Inflammatory macrophage treated with lipopolysaccharide for 4 hours (primary cell): ENCODE measurements around the gene GCH1.
"Not testable (repeated sequence)": the region's sequence is repeated elsewhere in the genome, so short reads cannot be mapped to it uniquely, and the experiment has no call there.

Source experiments
- DNase-seq: peaks from one replicate; pipeline ENCODE4 v3.0.0-alpha.2; 2020

The GCH1 gene

DNA sequence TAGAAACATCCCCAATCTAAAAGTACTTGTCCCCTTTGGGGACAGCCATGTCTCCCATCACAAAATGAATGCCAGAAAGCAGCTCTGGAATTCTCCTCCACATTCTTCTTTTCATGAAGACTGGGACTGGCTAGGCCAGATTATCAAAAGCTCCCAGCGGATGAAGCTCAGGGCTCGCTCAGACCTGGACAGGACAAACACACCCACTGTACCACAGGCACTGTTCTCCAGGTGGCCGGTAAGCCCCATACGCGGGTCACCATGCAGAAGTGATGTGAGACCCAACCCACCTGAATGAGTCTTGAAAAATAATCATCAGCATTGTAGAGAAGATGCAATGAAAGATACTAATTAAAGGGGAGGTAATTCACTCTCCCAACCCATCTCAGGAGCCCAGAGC lies 85.1 kb downstream of the GCH1 start:
- DNase-seq: no peak

DNA sequence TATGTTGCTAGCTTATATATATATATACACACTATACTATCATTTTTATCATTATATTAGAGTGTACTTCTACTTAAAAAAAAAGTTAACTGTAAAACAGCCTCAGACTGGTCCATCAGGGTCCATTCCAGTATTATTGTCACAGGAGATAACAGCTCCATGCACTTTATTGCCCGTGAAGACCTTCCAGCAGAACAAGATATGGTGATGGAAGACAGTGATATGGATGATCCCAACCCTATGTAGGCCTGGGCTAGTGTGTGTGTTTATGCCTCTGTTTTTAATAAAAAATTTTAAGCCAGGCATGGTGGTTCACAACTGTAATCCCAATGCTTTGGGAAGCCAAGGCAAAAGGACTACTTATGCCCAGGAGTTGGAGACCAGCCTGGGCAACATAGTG lies 86.2 kb downstream of the GCH1 start:
- DNase-seq: no peak

DNA sequence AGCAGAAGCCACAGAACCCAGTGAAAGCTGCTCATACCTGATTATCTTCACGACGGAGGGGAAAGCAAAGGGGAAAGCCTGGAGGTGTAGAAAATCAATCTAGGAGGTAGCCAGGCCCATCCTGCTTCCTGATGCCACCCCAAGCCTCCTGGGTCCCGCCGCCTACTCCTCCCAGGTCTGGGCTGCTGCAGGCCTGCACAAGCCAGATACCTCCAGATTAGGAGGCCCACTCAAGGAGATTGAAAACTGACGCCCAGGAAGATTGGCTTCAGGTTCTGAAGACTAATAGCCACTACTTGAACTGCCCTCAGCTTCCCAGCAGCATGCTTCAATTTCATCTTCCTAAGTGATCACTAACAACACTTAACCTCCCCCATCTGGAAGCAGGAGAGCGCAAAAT lies 87.1 kb downstream of the GCH1 start:
- no peak for DNase-seq

DNA sequence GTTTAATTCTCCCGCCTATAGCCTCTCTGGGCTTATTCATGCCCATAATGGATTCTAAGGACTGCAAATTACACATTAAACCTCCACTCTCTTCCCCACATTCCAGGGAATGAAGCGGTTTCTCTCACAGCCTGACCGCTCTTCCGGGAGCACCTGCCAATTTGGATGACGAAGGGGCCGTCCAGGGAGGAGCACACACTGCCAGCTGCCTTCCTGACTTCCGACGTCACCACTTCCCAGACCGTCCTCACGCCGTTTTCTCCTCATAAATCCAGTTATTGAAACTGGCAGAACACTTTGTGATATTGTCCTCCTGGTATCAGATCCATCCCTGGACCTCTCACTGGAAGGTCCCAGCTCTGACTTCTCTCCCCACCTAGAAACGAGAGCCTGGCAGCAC lies 87.6 kb downstream of the GCH1 start:
- no peak for DNase-seq

DNA sequence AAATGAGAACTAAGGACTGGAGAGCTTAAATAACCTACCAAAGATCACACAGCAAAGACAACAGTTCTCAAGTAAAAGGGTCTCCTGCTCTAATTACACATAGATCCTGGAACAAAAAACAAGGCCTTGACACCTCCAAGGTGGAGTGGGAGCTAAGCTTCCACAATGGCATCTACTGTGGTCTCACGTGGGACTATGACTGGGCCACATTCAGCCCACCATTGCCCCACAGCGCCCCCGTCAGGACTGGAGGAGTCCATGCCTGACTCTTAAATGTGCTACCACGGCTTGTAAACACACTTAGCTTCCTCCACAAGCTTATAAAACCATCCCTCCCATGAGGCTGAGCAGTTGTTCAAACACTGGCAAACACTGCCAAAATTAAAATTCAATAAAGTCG lies 88.5 kb downstream of the GCH1 start:
- no peak for DNase-seq

DNA sequence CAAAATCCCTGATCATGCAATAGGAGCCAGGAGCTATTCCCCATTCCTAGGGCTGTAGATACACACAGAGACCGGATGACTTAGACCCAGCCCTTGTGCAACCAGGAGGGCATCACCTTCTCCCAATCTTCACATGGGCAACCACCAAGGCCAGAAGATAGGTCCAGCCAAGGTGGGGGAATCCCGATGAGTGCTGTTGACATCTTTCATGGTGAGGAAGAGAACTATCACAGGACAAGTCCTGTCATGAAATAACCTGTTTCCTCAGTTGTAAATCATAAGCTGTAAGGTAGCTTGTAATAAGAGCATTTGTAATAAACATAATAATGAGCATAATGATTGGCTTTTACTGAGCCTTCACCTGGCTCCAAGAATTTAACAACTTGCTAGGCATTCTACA lies 89.5 kb downstream of the GCH1 start:
- DNase-seq: no peak

DNA sequence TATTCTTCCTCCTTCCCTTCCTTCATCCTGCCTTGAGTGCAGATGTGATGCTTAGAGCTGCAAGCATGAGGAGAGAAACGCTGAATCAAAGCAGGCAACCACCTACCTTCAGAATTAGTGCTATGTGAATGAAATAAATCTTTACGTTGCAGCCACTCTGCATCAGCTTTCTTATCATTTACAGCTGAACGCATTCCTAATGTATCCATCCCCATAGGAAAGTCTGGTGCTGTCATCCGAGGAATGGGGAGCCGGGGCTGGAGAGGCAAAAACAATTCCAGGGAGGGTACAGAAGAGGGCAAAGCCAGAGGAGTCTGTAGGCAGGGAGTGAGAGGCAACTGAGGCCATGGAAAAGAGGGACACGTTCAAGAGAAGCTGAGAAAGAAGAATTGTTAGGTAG lies 90.0 kb downstream of the GCH1 start:
- DNase-seq: no peak

DNA sequence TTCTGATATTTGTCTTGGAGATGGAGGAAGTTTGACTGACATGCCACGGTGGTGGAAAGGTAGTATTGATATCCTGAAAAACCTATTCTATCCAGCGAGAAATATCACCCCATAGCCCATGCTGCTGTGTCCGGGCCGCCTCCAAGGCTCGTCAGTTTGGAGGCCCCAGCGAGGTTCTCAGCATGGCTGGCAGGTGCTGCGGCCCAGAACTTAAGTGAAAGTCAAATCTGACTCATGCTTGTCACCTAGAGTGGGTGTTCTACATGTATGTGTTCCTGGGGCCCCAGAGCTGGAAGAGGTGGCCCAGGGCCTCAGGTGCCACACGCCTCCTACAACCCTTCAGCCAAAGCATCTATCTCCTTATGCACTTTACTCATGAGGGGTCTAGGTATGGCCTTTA lies 92.9 kb downstream of the GCH1 start:
- no peak for DNase-seq

DNA sequence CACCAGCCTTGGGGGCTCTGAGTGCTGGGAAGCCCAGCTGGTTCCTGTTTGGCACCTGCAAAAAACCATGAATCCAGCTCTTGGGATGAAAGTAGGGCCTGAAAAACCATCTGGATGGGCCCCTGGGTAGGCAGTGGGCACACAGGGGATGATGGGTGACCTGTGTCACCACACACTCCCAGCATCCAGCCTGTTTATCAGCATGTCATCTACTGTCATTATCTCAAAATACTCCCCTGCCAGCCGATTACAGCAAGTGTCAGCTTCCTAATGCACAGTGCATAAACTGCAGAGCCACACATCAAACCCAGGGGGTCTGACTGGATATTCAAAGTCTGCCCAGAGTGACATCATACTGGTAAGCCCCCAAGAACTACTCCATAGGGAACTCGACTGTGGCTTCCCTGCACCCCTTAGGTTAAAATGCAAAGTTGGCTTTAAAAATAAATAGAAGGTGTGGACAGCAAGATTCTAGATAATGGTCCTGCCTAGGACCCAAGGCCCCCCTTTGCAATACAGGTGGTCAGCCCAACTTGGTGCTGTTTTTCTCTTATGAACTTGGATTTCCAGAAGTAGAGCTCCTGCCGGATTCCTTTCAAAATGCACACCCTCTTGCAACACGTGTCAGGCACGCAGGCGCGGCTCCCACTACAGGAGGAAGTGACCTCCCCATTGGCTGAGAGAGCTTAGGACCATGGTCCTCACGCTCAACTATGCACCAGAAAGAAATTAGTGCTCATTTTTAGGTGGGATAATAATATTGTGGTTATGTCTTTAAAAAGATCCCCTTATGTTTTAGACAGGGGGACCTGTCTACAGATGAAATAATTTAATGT lies 94.1 kb downstream of the GCH1 start:
- DNase-seq: no peak

DNA sequence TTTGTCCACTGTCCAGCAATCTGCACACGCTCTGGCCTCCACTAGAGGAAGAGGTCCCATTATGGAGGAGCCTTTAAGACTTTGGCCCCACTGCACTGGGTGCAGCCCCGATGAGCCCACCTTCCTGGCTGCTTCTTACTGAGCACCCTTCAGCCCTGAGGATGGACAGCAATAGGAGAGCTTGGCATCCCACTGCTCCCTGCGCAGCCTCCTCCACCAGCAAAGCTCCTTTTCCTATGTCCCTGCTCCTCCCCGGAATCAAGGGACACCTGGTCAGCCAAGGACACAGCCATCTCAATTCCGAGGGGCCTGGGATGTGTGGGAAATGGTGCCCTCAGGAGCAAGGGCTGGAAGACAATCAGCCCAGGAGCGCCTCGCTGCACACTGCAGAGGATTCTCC lies 94.7 kb downstream of the GCH1 start:
- no peak for DNase-seq

DNA sequence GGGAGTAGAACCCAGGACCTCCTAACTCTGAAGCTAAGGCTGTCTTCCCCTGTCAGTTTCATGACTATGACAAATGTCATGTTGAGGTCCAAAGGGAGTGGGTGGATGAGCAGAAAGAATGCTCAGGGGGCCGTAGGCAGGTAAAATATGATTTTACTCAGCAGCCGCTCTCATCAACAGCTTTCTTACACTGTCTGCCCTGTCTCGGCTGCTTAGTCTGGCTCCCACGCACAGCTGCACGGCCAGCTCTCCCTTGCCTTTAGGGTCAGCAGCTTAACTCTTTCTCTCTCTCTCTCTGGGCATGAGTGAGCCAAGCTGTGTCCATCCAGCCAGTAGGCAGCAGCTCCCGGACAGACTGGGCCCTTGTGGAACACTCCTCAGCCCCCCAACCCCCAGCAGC lies 95.2 kb downstream of the GCH1 start:
- no peak for DNase-seq

DNA sequence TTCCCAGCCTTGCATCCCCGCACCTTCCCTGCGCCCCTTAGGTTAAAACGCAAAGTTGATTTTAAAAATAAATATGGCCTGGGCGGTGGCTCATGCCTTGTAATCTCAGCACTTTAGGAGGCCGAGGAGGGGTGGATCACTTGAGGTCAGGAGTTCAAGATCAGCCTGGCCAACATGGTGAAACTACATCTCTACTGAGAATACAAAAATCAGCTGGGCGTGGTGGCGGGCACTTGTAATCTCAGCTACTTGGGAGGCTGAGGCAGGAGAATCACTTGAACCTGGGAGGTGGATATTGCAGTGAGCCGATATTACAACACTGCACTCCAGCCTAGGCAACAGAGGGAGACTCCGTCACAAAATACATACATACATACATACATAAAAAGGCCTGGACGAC lies 96.0 kb downstream of the GCH1 start:
- DNase-seq: no peak

DNA sequence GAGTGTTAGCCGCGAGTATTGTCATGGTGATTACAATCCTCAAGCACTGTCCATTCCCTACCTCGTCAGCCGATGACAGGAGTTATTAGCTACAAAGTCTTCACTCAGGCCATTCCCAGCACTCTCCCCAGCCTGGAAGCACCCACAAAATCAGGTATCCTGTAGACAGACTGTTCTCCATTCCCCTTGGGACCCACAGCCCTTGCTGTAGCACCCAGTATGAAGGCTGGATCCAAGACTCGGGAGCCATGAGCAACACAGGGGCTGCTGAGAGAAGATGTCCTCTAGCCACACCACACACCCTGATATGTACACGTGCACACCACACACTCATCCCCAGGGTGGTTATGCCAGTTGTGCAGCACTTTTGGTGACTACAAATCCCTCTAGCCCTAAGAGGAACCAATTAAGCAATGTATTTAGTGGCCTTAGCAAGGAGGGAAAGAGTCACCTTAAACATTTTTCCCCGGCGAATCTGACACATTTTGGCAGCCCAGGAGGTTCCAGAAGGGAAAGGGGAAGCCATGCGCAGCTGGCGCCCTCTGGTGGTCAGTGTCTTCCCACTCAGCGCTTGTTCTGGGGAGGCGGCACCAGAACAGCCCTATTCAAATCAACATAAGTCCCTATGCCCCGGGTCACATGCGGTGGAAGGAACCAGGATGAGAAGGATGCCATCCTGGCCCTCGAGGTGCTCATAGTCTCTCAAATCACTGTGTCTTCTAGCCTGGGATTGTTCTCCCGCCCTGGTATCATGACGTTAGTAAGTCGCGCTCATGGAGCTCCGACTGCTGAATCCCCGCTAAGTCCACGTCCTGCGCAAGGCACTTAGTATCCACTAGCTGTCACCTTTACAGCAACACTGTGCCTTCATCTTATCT lies 96.9 kb downstream of the GCH1 start:
- peak; percentile 81 for DNase-seq

DNA sequence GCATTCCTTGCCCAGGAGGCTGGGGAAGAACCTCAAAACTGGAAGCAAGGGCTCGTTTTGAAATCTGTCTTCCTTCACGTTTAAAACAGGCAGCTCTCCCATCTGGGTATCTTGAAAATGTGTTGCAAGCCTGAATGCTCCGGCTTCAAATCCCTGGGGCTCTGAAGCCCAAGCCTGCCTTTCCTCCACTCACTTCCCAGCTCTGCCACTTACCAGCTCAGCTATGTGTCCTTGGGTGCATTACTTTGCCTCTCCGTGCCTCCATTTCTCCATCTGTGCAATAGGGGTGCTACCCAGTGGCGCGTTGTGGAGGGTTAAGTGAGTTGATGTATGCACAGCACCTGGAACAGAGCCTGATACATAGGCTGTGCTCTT lies 97.6 kb downstream of the GCH1 start:
- DNase-seq: no peak

DNA sequence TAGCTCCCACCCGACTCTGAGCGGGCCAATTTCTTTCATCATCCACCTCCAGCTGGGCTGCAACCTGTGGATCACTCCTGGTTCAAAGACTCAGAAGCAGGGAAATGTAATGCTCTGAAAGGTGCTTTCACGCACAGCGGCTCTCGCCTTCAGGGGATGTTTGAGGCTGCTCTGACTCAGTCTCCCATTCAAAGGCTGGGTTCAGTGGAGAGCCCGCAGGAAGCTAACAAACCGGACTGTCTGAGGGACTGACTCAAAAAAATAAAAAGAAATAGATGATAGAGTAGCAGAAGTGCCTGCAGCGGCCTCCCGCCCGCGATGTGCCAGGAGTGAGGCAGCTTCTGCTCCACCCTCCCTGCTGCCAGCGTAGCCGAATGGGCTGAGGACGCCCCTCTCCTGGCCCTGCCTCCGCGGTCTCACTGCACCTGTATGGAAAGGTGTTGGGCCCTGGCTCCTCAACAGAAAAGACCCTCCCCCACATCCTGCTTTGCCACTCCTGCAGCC lies 98.0 kb downstream of the GCH1 start:
- DNase-seq: no peak

DNA sequence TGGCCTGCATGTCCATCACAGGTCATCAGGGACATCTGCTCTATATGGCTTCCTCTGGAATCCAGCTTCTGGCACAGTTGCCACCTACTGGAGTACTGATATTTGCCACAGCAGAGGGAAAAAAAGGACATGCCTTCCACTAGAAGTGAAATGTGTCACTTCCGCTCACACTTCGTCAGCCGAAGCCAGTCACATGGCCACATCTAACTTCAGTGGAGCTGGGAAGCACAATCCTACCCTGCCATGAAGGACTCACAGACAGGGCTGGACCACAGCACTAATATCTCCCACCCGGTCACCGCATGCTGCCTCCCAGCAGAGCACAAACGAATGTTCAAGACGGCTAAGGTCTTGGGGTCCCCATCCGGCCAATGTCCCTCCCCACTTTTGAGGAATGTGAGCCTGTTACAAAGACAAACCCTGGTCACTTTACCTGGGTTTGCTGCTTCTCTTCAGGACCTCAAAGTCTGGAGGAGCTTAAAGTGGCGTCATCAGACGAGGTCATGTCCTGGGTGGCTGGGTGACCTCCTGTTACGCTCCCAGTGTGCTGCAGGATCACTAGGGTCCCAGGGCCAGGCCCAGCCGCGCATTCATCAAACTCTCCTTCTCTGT lies 98.6 kb downstream of the GCH1 start:
- no peak for DNase-seq

DNA sequence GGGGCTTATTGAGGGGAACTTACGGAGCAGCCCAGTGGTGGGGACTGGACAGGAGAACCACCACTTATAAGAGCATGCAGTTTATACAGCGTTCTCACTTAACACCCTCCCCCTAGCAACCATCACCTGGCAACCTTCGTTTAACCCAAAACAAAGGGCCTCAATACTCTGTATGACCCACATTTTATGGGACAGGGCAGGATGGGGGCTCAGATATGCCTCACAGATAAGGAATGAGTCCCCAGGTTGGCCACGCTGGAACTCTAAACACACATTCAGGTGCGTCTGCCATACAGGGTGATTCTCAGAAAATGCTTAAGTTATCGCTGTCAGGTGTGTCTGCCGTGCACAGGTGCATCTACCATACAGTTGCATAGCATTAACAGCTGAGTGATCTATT lies 99.2 kb downstream of the GCH1 start:
- DNase-seq: no peak

DNA sequence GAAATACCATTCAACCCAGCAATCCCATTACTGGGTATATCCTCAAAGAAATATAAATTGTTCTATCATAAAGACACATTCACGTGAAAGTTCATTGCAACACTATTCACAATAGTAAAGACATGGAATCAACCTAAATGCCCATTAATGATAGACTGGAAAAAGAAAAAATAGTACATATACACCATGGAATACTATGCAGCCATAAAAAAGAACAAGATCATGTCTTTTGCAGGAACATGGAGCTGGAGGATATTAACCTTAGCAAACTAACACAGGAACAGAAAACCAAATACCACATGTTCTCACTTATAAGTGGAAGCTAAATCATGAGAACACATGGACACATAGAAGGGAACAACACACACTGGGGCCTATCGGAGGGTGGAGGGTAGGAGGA lies 101.1 kb downstream of the GCH1 start:
- DNase-seq: not testable (repeated sequence)

DNA sequence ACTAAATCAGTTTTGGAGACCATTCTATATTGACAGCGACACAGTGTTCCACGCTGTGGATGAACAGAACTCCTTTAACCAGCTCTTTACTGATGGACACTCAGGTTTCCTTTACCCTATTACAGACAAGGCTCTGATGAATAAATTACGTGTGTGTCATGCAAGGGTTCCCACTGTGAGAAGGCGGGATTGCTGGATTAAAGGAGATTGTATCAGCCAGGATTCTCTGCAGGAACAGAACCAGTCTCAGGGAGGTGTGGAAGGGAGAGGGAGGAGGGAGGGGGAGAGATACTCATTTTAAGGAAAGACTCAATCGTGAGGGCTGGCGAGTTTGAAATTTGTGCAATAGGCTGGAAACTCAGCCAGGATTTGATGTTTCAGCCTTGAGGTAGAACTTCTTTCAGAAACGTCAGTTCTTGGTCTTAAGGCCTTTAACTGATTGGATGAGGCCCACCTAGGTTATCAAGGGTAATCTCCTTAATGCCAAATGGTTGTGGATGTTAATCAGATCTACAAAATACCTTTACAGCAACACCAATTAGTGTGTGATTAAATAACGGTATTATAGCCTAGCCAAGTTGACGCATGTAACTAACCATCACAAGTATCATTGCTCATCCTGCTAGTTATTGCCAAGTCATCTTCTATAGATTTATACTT lies 104.0 kb downstream of the GCH1 start:
- DNase-seq: no peak

DNA sequence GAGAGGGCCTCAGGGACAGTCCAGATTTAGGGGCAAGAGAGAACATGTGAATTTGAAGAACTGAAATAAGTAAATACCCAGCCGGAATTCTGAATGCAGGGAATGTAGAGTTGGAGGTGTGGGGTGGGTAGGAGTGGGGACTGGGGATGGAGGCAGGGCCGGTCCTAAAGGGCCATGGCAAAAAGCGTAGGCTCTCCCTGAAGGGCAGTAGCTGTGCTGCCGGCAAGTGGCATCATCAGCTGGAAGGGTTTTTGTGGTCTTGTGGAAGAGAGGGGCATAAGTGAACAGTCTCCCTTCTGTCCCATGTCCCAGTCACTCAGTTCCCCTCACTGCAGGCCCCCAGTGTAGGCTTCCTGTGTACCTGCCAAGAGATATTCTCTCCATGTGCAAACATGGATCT lies 104.6 kb downstream of the GCH1 start:
- DNase-seq: no peak

DNA sequence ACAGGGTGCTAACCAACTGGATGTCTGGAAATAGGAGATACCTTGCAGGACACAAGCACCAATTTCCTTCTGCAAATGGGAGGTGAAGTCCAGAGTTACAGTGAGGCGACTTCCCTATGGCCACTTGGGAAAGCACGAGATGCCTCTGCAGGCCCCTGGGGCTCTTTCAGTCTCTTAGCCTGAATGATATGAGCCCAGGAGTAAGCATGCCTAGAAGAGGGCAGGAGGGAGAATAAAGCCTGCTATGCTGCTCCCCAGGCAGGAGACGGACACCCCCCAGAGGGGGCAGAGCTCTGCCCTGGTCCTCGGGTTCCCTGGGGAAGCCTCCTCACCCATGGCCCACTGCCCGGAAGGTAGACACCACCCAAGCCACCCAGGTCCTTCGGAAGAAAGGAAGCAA lies 105.1 kb downstream of the GCH1 start:
- DNase-seq: no peak

DNA sequence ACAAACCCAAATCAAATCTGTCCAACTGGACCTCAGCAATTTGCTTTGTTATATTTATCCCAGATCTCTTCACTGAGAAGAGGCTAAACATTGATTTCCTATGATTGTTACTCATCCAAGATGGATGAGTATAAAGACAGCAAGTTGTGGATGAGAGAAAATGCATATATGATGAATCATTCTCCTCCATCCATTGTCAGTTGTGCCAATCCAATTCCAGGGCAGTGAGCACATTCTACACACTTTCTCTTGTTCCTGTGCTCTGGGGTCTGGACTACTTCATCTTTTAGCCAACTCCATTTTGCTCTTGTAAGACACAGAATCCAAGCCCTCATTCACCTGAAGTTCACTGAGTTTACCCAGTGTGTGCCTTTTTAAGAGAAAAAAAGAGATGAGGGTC lies 105.7 kb downstream of the GCH1 start:
- no peak for DNase-seq

DNA sequence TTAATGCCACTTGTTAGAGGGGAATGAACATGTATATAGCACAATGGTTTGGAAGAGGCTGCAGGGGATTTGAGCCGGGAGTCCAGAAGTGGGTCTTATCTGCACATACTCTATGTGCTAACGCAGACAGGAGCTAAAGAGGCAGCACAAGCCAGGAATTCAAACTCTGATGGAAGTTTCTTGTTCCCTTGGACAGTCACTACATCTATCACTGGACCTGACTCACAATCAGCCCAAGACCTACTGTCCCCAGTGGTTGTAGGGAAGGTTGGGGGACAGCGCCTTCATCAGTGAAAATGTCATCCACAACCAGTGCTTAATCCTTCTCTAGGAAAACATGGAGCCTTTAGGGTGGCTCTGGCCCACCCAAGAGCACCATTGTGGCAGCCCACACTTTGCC lies 107.8 kb downstream of the GCH1 start:
- no peak for DNase-seq
